UCSD-AML1 (cell line): Measurements from ENCODE around the gene ETFB.
A peak's percentile ranks its signal among the peaks of the same experiment; 100 is the strongest.

Experiments used
- DNase-seq: peaks from one replicate; lab custom pipeline; 2025; ENCODE audit not compliant: unreplicated experiment; lab: John Stamatoyannopoulos, UW

Gene ETFB

GRCh38 chr19:51352783-51353360 is 13.3 kb downstream of the ETFB start:
- DNase-seq: no peak

DNA sequence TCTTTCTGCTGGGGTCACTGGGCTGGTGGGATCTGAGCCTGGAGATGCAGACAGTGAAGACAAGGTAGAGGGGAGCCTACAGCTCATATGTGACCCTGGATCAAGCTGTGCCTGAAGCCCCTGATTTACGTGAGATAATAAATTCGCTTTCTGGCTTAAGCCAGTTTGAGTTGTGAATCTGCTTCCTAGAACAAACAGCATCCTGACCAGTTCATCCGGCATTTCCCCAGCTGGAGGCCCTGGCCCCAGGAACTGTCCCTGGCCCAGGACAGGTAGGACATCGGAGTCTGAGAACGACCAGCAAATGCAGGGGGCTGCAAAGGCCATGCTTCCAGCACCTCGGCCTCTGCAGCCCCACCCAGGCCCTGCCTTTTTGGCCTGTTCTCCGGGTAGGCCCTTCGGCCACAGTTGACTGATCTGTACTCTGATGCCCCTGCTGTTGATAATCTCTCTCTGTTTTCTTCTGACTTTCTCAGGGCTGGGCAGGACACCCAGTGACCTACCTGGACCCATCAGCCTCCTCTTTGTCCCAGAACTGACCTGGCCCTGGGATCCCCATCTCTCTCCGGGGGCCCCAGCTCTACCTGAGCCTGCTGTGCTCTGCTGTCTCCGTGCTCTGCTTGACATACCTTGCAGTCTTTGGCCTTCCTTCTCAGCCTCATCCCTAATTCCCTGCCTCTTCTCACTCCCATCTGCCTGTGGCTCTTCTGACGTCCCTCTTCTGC is 14.8 kb downstream of the ETFB start:
- DNase-seq: no peak

GRCh38 chr19:51347209-51347928 is 18.8 kb downstream of the ETFB start:
- DNase-seq: no peak

DNA sequence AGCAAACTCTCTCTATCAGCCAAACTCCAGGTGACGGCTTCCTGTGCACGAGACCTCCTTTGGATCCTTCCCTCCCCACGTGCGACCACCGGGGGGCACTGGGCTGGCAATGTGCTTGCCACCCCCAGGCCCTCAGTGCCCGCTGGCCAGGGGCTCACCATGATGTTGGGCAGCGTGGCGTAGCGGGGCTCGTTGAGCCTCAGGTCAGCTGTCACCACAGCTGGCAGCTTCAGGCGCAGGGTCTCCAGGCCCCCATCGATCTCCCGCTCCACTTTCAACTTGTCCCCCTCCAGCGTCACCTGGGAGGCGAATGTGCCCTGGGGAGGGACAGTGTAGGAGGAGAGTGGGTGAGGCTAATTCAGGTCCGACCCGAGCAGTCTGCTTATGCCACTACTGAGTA is 19.4 kb downstream of the ETFB start:
- no peak for DNase-seq

- DNase-seq: no peak
These were observed 21.0 kb downstream of the ETFB start for GRCh38 chr19:51345076-51345620.

GRCh38 chr19:51342631-51343569 is 23.3 kb downstream of the ETFB start:
- no peak for DNase-seq

DNA sequence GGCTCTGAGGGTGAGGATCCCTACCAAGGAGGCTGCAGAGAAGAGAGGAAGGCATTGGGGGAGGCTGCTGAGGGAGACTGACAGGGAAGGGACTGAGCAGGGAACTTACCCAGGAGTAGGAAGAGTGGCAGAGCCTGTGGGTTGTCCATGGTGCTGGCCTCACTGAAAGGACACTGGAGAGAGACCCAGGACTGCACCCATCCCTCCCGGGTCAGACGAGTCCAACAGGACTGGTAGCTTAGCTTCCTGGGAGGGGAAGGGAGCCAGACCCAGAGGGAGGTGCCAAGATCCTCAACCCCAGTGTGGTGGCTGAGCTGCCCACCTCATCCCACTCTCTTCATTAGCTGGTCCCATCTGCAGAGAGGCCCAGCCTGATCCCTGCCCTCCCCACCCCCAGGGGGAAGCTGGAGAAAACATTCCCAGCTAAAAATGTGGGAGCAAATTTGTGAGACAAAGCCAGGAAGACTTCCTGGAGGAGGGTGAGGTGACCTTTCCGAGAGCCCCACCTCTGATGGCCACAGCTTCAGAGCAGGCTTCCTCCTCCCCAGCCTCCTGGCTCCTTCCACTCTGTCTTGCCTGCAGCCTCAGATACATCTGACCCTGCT is 24.1 kb downstream of the ETFB start, which contains the start of gene VSIG10L:
Gene VSIG10L, minus strand, starts transcription at position 164 of the 605 bp plus-strand sequence. Its CDS starts 15 bp downstream, at position 149.
- no peak for DNase-seq

GRCh38 chr19:51341066-51341465 is 25.1 kb downstream of the ETFB start:
- DNase-seq: no peak

DNA sequence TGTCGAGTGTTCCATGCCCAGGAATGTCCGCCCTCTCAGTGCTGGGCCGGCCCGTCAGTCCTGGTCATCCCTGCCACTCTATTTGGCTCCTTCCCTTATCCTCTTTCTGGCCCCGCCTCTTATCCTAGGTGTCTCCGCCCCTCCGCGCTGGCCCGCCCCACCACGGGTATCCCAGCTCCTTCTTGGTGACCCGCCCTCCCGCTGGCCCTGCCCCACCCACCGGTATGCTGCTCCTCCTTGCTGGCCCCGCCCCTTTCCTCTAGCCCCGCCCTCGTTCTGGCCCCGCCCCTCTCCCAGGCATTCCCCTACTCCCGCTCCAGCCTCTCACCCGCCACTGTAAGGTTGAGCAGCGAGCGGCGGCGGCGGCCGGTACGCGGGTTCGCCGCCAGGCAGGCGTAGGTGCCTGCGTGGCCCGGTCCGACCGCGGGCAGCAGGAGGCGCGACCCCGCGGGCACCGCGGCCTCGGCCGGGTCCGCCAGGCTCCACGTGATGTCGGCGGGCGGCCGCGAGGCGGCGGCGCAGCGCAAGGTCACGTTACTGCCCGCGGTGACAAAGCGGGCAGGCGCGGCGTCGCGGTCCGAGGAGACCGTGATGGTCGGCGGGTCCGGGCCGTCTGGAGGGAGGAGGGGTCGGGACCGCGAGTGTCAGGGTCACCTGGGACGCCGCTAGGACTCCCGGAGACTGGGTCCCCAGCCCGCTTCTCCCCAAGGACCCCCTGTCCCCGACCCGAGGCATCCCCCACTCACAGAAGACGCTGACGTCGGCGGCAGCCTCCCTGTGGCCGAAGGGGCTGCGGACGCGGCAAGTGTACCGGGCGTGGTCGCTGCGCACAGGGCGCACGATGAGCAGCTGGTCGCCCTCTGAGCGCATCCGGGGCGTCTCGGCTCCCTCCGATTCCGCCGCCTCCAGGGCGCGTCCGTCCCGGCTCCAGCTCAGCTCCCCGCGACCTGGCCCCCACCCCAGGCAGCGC is 26.2 kb downstream of the ETFB start:
- peak; percentile 97 for DNase-seq

DNA sequence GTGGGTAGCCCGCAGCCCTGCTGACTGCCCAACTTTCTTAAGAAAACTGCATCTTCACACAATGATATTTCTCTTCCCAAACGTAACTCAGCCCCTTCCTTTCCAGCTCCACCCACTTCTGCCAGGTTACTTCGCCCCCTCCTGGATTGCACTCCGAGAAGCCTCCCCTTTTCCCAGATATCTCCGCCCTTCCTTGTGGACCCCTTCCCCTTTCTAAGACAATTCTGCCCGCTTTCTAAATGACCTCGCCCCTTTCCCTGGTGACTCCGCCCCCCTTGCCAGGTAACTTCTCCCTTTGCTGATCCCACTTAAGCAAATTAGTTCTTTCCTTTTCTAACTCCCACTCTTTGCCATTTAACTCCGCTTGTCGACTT is 26.9 kb downstream of the ETFB start:
- no peak for DNase-seq

DNA sequence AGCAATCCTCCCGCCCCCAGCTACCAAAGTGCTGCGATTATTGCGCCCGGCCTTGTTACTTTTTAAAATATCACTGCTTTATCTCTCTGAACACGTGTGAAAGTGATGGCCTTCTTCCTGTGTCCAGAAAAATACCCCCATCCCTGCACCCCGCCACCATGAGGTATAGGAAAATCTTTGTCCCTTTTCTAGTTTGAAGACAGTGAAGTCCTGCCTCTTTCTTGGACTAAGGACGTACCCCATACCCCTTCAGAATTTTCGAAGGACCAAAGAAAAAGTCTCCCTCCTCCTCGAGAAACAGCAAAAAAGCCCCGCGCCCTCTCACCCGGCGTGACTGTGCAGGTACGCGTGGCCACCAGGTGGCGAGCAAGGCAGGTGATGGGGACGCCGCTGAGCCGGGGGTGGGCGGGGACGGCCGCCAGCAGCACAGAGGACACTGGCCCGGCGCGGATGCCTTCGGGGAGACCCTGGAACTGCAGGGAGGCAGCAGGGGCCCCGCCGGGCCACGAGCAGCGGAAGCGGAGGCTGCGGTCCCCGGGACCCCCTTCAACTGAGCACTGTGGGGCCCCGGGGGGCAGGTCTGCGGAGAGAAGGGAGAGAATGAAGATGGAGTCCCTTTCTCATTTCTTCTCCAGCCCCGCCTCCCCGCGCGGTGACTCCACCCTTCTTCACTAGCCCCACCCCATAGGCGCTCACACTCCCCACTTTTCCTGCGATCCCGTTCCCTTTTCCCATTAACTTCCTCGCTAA is 27.4 kb downstream of the ETFB start:
- DNase-seq: peak; percentile 89

- DNase-seq: no peak
These were observed 28.2 kb downstream of the ETFB start for GRCh38 chr19:51337861-51338562.

- DNase-seq: no peak
These were observed 28.9 kb downstream of the ETFB start for GRCh38 chr19:51337141-51337860.

- no peak for DNase-seq
These were observed 32.2 kb downstream of the ETFB start for GRCh38 chr19:51333836-51334460.

- no peak for DNase-seq
These were observed 34.5 kb downstream of the ETFB start for GRCh38 chr19:51331716-51332115.

DNA sequence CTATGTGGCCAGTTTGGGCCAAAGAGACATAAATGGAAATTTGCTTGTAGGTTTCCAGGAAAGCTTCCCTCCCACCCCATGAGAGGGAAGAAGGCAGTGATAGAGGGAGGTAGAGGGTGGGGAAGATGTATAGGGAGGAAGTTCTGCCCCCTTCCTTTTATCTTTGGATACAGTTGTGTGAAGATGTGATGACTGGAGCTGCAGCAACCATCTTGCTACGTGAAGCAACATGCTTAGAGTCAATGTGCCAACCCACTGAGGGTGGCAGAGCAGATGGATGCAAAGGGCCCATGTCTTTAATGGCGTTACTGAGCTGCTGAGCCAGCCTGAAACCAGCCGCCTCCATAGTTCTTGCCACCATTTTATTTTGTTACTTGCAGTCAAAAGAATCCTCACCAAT is 35.0 kb downstream of the ETFB start:
- no peak for DNase-seq

DNA sequence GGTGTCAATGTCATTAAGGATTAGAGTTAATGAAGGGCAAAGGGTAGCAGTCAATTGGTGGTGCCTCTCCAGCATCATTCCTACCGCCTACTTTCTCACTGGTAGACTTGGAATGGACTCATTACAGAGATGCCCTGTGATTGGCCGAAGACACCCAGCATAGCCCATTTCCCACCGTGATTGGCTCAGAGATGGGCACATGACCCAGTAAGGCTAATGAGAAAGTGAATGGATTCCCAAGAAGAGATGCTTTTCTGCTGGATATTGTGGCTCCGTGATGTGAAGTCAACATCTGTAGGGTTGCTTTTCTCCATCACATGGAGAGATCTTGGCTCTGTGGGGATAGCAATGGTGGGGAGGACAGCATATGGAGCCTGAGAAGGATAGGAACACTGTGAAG is 35.8 kb downstream of the ETFB start:
- DNase-seq: no peak
